Tongue (tissue), 2 donors: Measurements from ENCODE around the gene RPL13A. TPM values are rescaled to one million over a fixed set of nuclear protein-coding genes. Genes with fewer than 3 reads are reported as not detected.
A peak's percentile ranks its signal among the peaks of the same experiment; 100 is the strongest.
"Not testable (repeated sequence)": the region's sequence is repeated elsewhere in the genome, so short reads cannot be mapped to it uniquely, and the experiment has no call there.

Source experiments
- DNase-seq: peaks from one replicate; pipeline ENCODE4 v3.0.0-alpha.2; 2015
- total RNA-seq: library from RNA; depleted of rRNA; stranded (reverse); fragments of >200 nt; gene quantifications from one replicate; pipeline ENCODE4 v1.2.3, GENCODE V29; 2014

The RPL13A gene
- total RNA-seq, 1 donor from 2014 or later: 1,944 TPM

DNA sequence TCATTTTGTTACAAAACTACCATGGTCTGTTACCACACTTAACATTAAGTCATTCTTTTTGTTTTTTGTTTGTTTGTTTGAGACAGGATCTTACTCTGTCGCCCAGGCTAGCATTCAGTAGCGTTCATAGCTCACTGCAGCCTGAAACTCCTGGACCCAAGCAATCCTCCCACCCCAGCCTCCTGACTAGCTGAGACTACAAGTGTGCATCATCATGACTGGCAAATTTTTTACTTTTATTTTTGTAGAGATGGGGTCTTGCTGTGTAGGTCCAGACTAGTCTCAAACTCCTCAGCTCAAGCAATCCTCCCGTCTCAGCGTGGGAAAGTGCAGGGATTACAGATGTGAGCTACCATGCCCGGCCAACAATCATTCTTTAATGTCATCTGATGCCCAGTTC lies 31.1 kb upstream of the RPL13A start:
- DNase-seq: no peak

DNA sequence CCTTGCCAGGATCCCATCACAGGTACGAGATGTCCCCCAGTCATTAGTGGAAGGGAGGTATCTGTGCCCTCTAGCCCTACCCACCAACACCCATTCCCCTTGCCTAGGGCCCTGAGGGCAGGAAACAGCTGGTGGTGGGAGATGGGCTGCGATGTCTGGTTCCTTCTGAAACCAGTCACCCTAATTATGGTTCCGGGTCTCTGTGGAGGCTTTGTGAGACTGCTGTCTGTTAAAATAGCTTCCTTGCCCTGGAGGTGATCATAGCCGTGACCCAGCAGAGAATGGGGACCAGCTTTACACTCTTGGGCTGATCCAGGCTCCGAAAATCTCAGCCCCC lies 28.9 kb upstream of the RPL13A start:
- no peak for DNase-seq

DNA sequence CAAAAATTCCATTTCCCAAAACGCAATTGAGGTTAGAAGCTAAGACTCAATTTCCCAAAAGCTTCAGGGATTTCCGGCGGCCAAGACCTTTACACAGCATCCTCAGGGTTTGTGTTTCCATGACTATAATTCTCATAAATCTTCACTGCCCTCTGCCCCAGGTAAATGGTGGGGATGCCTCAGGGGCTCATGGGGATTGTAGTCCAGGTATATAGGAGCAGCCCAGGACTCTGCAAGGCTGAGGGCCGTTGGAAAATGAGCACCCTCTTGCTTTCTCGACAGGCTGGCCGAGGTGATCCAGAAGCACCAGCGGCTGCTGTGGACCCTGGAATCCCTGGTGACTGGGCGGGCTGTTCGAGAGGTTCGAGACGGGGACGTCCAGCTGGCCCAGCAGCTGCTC lies 28.0 kb upstream of the RPL13A start:
- no peak for DNase-seq

DNA sequence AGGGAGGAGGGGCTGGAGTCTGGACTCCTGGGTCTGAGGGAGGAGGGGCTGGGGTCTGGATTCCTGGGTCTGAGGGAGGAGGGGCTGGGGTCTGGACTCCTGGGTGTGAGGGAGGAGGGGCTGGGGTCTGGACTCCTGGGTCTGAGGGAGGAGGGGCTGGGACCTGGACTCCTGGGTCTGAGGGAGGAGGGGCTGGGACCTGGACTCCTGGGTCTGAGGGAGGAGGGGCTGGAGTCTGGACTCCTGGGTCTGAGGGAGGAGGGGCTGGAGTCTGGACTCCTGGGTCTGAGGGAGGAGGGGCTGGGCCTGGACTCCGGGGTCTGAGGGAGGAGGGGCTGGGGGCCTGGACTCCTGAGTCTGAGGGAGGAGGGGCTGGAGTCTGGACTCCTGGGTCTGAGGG lies 26.3 kb upstream of the RPL13A start:
- DNase-seq: not testable (repeated sequence)

DNA sequence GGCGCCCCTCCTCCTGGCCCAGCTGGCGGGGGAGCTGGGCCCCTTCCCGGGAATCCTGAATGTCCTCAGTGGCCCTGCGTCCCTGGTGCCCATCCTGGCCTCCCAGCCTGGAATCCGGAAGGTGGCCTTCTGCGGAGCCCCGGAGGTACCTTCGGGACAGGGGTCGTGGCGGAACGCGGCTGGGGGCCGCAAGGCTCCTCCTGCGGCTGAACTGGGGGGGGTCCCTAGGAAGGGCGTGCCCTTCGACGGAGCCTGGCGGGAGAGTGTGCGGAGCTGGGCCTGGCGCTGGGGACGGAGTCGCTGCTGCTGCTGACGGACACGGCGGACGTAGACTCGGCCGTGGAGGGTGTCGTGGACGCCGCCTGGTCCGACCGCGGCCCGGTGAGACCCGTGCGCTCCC lies 25.8 kb upstream of the RPL13A start:
- no peak for DNase-seq

DNA sequence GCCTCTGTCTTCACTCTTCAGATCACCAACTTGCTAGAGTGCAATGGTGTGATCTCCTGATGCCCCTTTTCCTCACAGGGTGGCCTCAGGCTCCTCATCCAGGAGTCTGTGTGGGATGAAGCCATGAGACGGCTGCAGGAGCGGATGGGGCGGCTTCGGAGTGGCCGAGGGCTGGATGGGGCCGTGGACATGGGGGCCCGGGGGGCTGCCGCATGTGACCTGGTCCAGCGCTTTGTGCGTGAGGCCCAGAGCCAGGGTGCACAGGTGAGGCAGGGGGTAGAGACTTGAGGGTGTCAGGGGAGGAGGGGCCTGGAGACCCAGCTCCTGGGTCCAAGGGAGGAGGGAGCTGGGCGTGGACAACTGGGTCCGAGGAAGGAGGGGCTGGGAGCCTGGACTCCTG lies 24.9 kb upstream of the RPL13A start:
- no peak for DNase-seq

DNA sequence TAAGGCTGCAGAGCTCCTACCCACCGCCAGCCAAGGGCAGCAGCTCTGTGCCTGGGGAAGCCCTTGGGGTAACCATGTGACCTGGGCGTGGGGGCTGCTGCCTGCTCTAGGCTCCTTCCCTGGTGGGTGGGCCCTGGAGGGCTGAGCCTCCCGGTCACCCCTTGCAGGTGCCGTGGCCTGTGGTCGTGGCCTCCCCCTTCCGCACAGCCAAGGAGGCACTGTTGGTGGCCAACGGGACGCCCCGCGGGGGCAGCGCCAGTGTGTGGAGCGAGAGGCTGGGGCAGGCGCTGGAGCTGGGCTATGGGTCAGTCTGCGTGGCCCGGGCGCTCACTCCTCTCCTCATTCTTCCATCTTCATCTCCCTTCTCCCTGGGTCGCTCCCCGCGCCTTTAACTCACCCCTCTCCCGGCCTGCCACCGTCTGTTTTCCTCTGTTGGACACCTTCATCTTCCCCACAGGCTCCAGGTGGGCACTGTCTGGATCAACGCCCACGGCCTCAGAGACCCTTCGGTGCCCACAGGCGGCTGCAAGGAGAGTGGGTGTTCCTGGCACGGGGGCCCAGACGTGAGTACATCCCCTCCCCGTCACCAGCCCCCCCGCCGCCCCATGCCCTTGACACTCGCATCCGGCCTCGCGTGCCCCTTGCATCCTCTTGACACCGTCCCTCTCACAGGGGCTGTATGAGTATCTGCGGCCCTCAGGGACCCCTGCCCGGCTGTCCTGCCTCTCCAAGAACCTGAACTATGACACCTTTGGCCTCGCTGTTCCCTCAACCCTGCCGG lies 23.3 kb upstream of the RPL13A start:
- DNase-seq: no peak

DNA sequence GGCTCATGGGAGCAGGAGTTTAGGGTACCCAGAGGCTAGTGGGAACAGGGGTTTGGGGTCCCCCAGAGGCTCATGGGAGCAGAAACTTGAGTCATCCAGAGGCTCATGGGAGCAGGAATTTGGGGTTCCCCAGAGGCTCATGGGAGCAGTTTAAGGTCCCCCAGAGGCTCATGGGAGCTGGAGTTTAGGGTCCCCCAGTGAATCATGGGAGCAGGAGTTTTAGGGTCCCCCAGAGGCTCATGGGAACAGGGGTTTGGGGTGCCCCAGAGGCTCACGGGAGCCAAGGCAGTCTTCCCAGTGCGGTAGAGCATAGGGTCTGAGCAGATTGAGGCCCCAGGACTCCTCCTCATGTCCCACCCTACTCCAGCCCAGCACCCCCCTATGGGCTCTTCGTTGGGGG lies 22.0 kb upstream of the RPL13A start:
- DNase-seq: no peak

DNA sequence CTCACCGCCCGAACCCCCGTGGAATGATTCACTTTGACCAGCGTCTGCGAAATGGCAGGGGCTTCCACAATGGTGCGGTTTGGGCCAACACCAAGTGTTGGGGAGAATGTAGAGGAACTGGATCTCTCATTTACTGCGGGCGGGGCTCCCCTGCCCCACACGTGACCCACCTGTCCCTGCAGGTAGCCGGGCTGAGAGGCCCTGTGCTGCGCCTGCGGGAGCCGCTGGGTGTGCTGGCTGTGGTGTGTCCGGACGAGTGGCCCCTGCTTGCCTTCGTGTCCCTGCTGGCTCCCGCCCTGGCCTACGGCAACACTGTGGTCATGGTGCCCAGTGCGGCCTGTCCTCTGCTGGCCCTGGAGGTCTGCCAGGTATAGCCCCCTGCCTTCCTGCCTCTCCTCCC lies 19.2 kb upstream of the RPL13A start:
- DNase-seq: no peak

DNA sequence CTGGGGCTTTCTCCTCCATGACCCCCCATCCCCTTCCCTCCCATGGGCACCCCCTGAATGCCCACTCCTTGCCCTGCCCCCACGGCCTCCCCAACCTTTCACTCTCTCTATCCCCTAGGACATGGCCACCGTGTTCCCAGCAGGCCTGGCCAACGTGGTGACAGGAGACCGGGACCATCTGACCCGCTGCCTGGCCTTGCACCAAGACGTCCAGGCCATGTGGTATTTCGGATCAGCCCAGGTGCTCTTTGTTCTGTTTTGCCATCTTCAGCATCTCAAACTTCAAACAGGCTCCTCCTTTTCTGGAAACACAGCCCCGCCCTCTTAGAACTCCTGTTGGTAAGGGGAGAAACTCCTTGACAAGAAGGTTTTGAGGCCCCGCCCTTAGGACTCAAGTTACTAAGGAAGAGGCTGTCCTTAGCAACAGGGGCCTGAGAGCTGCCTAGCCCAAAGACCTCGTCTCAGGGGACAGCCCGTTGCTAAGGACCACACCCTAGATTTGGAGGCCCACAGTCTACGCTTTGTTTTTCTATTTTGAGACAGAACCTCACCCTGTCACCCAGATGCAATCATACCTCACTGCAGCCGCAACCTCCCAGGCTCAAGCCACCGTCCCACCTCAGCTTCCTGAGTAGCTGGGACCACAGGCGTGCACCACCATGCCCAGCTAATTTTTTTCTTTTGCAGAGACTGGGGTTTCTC lies 18.5 kb upstream of the RPL13A start:
- peak; percentile 93 for DNase-seq

DNA sequence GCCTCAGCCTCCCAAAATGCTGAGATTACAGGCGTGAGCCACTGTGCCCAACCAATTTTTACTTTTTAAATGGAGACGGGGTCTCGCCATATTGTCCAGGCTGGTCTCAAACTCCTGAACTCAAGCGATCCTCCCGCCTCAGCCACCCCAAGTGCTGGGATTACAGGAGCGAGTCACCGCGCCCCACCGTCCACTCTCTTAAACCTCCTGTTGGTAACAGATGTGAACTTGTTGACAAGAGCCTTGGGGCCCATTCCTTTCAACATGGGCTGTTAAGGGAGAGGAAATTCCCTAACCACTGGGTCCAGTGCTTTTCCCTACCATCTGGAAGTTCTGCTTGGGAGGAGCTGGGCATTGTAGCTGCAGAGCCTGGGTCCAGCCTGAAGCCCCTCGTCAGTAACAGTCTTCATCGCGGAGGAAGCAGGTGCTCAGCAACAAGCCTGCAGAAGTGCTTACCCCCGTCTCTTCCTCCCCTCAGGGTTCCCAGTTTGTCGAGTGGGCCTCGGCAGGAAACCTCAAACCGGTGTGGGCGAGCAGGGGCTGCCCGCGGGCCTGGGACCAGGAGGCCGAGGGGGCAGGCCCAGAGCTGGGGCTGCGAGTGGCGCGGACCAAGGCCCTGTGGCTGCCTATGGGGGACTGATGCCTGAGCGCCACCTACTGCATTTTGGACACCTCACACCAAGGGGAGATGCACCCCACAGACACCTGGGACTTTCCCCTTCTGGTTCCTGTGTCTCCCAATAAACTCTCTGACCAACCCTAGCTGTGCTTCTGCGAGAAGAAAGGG lies 17.4 kb upstream of the RPL13A start:
- no peak for DNase-seq

DNA sequence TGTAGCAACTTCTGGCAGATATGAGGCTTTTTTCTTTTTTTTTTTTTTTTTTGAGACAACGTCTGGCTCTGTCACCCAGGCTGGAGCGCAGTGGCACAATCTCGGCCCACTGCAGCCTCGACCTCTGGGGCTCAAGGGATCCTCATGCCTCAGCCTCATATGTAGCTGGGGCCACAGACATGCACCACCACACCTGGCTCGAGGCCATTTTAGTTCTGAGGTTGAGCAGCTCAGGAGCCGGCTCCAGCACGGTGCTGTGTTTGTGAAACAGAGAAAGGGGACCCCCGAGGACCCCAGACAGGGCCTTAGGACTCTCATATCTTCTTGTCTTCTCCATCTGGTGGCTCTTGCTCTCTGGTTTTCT lies 16.8 kb upstream of the RPL13A start:
- no peak for DNase-seq

DNA sequence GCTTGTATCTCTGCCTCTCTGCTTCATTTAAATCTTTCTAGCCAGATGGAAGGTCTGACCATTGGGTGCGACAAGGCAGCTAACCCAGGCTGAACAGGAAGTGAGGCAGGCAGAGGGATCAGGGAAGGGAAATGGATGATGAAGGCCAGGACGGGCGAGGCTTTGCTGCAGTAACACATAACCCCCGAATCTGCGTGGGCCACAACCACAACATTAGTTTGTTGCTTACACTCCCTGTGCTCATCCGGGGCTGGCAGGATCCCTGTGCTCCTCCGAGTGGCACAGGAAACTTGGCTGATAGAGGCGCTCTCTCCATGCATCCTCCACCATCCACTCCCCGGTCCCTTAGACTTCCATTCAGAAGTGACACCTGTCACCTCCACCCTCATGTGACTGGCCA lies 14.5 kb upstream of the RPL13A start:
- DNase-seq: no peak

DNA sequence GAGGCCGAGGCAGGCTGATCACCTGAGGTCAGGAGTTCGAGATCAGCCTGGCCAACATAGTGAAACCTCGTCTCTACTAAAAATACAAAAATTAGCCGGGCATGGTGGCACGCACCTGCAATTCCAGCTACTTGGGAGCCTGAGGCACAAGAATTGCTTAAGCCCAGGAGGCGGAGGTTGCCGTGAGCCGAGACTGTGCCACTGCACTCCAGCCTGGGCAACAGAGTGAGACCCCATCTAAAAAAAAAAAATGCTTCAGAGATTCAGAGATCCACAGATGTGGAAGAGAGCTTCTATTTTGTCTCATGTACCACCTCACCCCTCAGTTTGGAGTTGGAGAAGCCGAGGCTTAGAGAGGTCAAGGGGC lies 13.9 kb upstream of the RPL13A start:
- DNase-seq: not testable (repeated sequence)

DNA sequence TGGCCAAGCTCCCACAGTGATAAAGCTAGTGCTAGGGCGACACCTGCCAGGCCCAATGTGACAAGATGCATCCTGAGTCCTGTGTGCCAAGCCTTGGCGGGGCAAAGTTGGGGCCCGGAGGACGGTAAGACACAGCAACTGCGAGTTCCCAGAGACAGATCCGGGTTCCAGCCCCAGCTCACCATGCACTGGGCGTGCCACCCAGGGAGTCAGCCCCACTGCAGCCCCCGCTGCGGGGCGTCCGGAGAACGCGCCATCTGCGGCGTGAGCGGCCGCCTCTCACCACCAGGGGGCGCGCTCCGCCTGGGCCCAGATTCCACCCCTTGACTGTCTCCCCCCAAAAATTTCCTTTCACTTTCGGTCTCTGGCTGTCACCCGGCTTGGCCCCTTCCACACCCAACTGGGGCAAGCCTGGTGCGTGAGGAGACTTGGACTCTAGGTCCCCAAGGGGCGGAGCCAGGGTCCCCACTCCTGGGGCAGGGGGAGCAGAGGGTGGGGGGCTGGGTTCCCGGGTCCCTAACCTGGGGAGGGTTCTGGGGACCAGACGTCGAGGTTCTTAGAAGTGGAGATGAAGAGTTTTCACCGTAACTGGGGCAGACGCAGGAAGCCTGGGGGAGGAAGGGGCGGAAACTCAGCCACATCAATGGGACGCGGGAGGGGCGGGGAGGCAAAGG lies 13.4 kb upstream of the RPL13A start, which contains the start of gene FLT3LG:
Gene FLT3LG (plus strand): TSS at position 348 of the 674 bp plus-strand sequence. CDS start 425 bp downstream, outside the sequence.
- peak; percentile 81 for DNase-seq

DNA sequence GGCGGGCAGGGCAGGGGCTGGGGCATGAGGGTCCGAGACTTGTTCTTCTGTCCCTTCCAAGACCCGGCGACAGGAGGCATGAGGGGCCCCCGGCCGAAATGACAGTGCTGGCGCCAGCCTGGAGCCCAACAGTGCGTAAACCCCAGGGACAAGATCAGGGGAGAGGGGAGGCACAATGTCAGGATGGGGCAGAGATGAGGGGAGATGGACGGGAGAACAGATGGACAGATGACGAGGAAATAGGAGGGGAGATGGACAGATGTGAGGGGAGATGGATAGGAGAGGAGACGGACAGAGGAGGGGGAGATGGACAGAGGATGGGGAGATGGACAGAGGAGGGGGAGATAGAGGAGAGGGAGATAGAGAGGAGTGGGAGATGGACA lies 12.9 kb upstream of the RPL13A start:
- no peak for DNase-seq

DNA sequence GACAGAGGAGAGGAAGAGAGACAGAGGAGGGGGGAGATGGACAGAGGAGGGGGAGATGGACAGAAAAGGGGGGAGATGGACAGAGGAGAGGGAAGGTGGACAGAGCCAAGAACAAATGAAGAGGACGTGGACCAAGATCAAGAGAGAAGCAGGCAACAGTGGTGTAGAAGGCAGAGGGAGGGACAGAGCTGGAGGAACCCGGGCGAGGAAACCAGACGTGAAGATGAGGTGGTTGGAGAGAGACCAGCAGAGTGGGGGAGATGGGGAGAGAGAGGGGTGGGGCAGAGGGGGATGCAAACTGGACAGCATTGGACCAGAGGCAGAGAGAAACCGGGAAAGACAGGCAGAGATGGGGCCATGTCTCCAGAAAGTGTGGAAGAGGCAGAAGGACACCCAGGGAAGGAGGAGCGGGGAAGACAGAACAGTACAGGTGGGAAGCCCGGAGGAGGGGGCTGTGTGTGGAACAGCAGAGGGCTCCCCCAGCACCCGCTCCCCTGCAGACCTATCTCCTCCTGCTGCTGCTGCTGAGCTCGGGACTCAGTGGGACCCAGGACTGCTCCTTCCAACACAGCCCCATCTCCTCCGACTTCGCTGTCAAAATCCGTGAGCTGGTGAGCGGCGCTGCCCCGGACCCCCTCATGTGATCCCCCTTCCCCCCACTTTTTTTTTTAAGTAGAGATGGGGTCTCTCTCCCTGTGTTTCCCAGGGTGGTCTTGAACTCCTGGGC lies 12.1 kb upstream of the RPL13A start:
- DNase-seq: no peak

DNA sequence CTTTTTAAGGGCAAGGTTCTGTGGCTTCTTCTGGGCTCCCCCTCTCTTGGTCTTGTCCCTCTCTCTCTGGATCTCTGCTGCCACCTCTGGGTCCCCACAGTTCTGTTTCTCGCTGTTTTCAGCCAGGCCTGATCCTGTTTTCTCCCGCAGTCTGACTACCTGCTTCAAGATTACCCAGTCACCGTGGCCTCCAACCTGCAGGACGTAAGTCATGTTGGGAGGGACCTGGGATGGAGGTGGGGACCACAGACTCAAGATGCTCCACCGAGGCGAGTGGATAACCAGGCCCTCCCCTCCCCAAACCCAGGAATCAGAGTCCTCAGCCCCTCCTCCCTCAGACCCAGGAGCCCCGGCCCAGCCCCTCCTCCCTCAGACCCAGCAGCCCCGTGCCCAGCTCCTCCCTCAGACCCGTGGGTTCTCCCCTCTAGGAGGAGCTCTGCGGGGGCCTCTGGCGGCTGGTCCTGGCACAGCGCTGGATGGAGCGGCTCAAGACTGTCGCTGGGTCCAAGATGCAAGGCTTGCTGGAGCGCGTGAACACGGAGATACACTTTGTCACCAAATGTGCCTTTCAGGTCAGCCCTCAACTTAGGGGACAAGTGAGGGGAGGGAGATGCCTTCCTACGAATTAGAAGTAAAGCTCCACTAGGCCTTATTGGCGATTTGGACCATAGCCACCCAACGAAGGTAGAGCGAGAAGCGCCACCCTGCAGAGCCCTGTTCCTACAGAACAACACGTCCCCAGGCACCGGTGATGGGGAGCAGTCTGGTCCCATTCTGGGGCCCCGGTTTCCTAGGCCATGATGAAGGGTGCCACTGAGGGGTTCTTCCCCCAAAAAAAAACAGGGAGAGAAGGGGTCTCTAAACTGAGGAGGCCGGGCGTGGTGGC lies 11.2 kb upstream of the RPL13A start:
- peak; percentile 61 for DNase-seq

DNA sequence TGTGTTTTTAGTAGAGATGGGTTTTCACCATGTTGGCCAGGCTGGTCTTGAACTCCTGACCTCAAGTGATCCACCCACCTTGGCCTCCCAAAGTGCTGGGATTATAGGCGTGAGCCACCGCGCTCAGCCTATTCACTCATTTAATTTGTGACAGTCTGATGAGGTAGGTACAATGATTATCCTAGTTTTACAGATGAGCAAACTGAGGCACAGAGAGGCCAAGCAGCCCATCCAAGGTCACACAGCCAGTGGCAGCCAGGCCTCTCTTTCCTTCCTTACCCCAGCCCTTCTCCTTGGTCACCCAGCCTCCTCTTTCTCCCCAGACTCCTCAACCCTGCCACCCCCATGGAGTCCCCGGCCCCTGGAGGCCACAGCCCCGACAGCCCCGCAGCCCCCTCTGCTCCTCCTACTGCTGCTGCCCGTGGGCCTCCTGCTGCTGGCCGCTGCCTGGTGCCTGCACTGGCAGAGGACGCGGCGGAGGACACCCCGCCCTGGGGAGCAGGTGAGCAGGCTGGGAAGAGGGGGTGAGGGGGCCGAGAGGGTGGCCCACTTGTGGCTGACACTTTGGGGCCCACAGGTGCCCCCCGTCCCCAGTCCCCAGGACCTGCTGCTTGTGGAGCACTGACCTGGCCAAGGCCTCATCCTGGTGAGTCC lies 7.3 kb upstream of the RPL13A start:
- no peak for DNase-seq

DNA sequence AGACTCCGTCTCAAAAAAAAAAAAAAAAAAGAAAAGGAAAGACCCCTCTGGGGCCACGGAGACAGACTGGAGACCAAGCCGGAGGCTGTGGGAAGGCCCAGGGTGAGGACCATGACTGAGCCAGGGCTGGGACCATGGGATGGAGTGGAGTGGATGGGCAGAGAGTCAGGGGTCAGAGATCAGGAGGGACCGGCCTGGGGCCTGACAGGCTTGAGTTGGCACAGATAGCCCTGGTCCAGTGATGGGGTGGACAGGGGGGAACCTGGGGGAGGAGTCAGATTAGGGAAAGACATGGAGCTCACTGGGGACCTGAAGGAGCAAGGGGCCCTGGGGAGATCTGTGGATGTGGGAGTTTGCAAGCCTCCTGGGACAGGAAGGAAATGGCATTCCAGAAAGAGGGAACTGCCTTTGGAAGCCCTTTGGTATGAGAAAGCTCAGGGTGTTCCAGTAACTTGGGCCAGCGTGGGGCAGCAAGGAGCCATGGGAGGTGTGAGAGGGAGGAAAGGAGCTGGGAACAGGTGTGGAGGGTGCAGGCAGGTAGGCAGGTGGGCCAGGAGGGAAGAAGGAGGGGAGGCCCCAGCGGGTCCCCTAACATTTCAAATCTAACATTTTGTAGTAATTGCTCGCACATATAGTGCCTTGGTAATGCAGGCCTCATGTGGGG lies 6.3 kb upstream of the RPL13A start:
- DNase-seq: no peak
